Vagina (tissue), 2 donors: ENCODE data around the gene ENGASE.

Source experiments
- CTCF ChIP-seq, 3 experiments: fragments of 450-650 bp in 2 of 3; fragments of 200-600 bp in 1 of 3; sonication (generic) in 1 of 3; IDR thresholded peaks; one replicate each; pipeline ENCODE4 v1.5.1; 2017 to 2019; ENCODE audit warnings: antibody characterized with exemption in 3 of 3, mild to moderate bottlenecking in 2 of 3, moderate library complexity in 2 of 3
- POLR2A ChIP-seq, 2 donors: fragments of 450-650 bp; IDR thresholded peaks; one replicate each; pipeline ENCODE4 v1.6.1; 2017; ENCODE audit warnings: antibody characterized with exemption in 2 of 2, mild to moderate bottlenecking in 2 of 2, moderate library complexity in 2 of 2
- POLR2AphosphoS5 ChIP-seq, 2 donors: sonication (generic); formaldehyde crosslinking; IDR thresholded peaks; one replicate each; pipeline ENCODE4 v1.9.0; 2017; ENCODE audit warnings: antibody characterized with exemption in 2 of 2, mild to moderate bottlenecking in 2 of 2, low read depth in 1 of 2; ENCODE audit not compliant: insufficient read depth in 1 of 2

DNA sequence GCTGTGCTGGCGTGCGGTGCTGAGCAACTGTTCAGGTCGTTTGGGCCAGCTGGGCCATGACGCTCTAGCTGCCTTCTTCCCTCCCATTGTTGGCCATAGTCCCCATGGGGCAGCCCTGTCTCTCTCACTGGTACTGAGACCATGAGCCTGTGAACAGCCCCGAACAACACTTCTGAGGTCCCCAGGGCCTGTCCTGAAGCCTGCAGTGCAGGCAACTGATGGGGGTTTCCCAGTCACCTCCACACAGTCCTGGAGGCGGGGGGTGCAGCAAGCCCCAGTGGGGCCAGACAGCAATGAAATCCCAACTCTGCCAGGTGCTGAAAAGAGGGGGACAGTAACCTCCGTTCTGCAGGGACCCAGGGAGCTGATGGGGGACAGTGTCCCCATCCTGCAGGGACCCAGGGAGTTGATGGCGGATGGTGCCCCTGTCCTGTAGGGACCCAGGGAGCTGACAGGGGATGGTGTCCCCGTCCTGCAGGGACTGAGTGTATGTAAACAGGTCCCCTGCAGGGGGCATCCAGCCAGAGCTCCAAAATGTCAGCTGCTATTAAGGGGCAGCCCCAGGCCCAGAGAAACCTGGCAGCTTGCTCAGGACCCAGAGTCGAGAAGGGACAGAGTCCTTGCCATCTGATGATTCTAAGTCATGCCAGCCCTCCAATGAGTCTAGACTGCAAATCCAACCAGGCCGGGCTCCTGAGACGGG is 30.4 kb downstream of the ENGASE start:
- TF ChIP-seq CTCF (IDR thresholded peaks at IDR 0.05) (no peak), POLR2A (IDR thresholded peaks at IDR 0.05) (no peak), POLR2AphosphoS5 (IDR thresholded peaks at IDR 0.05; ENCODE audit: insufficient read depth in 1 of 2, low read depth in 1 of 2) (no peak)
